T-helper 2 cell treated with Interferon-gamma antibody and Interleukin-4, amounts not matched to agents 100 ng/mL and 5 ng/mL, for 36 hours (primary cell): Measurements from ENCODE around the gene RBM12. TPM values are rescaled to one million over a fixed set of nuclear protein-coding genes. Genes with fewer than 3 reads are reported as not detected.
"Not testable (repeated sequence)": the region's sequence is repeated elsewhere in the genome, so short reads cannot be mapped to it uniquely, and the experiment has no call there.

Source experiments
- intact Hi-C: fragments of 100-400 bp; cut with micrococcal nuclease; formaldehyde crosslinking; loops from one replicate; pipeline ENCODE4 v1.15.1; 2023
- total RNA-seq: library from RNA; stranded (reverse); gene quantifications from 2 replicates; pipeline ENCODE4 v1.2.3, GENCODE V29; 2022

Gene RBM12
- total RNA-seq, result 130 TPM in 2 replicates

DNA sequence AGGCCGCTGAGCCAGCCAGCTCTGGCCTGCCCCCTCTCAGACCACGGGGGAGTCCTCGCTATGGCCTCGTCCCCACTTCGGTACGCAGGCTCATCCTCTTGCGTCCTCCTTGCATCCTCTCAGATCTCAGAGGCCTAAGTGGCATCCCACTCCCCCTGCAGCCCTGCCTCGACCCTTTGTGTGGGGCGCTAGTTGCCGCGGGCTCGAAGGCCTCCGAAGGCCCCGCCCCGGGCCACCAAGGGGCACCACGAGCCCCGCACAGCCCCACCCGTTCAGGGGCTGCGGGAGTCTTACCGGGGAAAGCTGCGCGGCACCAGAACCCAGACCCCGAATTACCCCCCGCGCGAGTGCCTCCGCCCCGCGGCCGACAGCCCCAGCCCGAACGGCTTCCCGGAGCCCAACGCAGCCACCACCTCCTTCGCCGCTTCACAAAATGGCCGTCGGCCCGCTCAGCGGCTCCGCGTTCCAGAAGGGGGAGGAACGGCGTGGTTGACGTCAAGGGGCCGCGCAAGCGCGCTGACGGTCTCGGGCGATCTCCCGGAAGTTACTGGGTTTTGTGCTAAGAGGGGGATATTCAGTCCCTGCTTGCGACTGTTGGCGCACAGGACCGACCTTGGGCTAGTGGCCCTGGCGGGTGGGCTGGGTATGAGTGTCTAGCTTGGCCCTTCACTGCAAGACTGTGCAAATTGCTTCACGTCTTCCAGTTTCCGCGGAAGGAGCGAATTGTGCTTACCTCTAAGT is at the start of gene RBM12, which contains the start of gene CPNE1:
TSS of gene RBM12 (minus strand) at position 435 of the 741 bp plus-strand sequence. CDS start 9,578 bp downstream, outside the sequence.
TSS of gene CPNE1 (minus strand) at position 435 of the 741 bp plus-strand sequence. CDS start 31,977 bp downstream, outside the sequence.
- intact Hi-C loops, result loop anchor here (1.0 to 2.0 kb wide), 6 partner anchors 35 to 290 kb away; partner anchors contain the start of genes NFS1, RBM39, ROMO1 and SCAND1

- intact Hi-C loops, result loop anchor here (10.0 kb wide), 1 partner anchor 171 kb away; no protein-coding TSS in a partner anchor
Observed at GRCh38 chr20:35714127-35714526, 49.4 kb upstream of the RBM12 start.

DNA sequence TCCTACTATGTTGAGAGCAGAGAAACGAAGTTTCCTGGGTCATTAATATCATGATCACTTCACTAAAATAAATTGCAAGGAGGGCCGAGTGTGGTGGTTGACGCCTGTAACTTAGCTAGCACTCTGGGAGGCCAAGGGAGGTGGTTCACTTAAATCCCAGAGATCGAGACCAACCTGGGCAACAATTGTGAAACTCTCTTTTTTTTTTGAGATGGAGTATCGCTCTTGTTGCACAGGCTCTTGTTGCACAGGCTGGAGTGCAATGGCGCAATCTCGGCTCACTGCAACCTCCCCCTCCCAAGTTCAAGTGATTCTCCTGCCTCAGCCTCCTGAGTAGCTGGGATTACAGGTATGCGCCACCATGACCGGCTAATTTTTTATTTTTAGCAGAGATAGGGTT is 48.4 kb upstream of the RBM12 start:
- intact Hi-C loops, result loop anchor here (10.0 kb wide), 1 partner anchor 172 kb away; no protein-coding TSS in a partner anchor

DNA sequence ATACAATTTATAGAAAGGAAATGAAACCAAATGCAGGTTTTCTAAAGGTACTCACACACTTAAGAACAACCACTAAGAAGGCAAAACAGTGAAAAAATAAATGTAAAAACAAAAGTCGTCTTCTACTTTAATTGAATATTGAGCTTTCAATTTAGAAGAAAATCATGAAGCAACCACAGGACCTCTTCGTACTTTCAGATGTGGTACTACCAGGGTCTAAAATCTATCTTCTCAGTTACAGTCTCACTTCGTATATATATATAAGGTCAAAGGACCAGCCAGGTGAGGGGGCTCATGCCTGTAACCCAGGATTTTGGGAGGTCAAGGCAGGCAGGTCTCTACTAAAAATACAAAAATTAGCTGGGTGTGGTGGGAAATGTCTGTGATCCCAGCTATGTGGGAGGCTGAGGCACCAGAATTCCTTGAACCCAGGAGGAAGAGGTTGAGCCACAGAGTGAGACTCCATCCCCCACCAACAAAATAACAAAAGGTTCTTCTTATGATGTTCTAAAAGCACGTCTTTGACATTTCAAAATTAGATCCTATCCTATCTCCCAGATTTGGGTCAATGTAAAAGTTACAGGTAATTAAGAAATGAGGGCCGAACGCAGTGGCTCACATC is 47.0 kb upstream of the RBM12 start:
- intact Hi-C loops, result loop anchor here (10.0 kb wide), 1 partner anchor 173 kb away; no protein-coding TSS in a partner anchor

DNA sequence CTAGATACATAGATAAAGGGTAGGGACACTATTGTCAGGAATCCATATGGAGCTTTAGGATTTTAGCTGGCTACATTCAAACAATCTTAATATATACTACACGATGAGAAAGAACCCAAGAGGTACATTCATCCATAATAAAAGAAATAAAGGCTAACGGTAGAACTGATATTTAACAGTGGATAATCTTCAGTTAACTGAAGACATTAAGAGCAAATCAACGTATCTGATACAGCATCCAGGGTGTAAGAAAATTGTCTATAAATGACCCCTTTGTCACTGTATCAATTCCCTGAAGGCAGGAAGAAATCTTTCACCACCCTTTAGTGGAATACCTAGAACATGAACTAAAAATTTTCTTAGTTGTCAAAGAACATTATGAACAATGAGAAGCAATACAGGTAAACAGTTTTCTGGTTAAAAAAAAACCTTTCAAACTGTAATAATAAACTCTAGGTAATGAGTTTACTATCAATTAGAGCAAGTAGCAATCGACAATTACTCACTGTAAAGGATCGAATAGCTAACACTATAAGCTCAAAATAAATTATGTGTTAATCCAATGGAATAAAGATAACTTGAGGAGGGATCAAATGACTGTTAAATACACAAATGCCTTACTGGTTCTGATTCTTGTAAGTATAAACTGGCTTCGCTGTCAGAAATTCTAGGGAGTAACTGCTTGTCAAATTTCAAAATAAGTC is 46.3 kb upstream of the RBM12 start:
- intact Hi-C loops, result loop anchor here (10.0 kb wide), 1 partner anchor 174 kb away; no protein-coding TSS in a partner anchor

DNA sequence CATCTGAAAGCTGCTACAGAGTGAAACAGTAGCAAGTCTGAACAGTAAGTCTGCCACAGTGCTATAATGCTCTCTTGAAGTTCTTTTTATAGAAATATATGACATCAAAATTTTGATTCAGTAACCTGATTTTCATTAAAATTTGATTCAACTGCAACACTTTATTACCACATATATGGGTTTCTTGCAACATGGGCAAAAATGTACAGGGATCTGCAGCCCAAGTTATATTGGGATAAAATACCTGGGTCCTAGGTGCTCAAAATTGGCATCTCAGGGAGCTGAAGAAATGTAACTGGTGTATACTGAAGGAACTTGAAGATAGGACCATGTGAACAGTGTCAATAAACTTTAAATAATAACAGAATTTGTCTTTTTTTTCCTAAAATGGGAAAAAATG is 45.3 kb upstream of the RBM12 start:
- intact Hi-C loops, result loop anchor here (10.0 kb wide), 1 partner anchor 175 kb away; no protein-coding TSS in a partner anchor

- intact Hi-C loops, result no loop called here
Observed at GRCh38 chr20:35709259-35709658, 44.6 kb upstream of the RBM12 start.

DNA sequence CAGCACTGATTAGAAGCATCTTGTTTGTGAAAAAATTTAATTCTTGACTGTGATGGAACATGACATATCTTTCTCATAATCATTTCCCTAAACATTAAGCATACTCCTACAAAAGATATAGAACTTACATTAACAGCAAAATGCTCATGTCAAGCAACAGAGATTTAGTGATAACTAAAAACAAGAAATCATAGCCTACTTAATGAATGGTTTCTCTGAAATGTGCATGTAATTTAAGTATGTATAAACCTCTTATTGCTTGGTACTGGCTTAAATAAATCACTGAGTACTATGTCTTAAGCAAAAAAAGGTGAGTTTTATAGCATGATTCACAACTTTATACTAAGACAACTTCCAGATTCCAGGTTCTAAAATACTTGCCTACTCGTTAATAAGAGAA is 43.8 kb upstream of the RBM12 start:
- intact Hi-C loops, result no loop called here

GRCh38 chr20:35706591-35707529 is 42.2 kb upstream of the RBM12 start:
- intact Hi-C loops, result not testable (repeated sequence)

DNA sequence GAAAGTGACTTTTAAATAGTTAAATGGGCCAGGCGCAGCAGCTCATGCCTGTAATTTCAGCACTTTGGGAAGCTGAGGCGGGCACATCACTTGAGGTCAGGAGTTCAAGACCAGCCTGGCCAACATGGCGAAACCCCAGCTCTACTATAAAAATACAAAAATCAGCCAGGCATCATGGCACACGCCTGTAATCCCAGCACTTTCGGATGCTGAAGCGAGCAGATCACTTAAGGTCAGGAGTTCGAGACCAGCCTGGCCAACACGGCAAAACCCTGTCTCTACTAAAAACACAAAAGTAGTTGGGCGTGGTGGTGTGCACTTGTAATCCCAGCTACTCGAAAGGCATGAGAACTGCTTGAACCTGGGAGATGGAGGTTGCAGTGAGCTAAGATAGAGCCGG is 41.2 kb upstream of the RBM12 start:
- intact Hi-C loops, result not testable (repeated sequence)

DNA sequence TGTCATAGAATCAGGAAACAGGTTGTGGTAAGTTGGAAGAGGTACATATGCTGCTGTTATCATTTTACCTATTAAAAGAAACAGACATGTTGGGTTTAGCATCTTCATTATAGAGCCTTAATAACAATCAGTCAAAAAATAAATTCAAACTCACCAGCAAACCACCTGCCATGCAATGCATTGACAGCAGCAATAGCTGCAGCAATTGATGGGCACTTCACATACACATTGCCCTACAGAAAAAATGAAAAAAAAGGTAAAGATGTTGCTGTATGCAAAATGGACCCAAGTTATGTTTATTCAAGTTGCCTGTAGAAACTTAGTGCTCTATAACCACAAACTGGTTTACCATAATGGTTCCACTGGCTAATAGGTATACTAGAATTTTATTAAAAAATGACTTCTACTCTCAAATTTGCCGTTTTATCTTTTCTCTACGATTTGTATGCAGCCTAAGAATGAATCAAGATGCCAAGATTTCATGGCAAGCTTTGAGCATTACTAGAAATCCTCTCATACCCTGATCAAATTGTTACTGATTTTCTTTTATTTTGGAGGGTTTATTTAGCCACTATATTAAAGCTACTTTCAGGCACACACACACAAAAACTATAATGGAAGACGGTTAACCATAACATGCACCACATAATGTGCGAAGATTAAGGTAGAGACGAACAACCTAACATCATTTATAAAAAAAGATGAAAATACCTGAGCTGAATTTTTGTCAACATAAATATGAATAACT is 40.0 kb upstream of the RBM12 start:
- intact Hi-C loops, result no loop called here

GRCh38 chr20:35702824-35703695 is 38.4 kb upstream of the RBM12 start:
- intact Hi-C loops, result no loop called here

GRCh38 chr20:35702051-35702823 is 37.5 kb upstream of the RBM12 start:
- intact Hi-C loops, result no loop called here

GRCh38 chr20:35700625-35701148 is 36.0 kb upstream of the RBM12 start:
- intact Hi-C loops, result no loop called here

- intact Hi-C loops, result loop anchor here (1.0 to 2.0 kb wide), 4 partner anchors 36 to 245 kb away; partner anchors contain the start of genes CEP250, CPNE1, RBM12 and RBM39
Observed at GRCh38 chr20:35699957-35700624, 35.4 kb upstream of the RBM12 start.

GRCh38 chr20:35699127-35699956 is 34.6 kb upstream of the RBM12 start, which contains the start of the genes NFS1 and ROMO1:
TSS of gene NFS1 (minus strand) at chr20:35699352. CDS start at chr20:35699288, 64 bp downstream.
TSS of gene ROMO1 (plus strand) at chr20:35699405. CDS start at chr20:35699633, 228 bp downstream.
- intact Hi-C loops, result loop anchor here (1.0 to 2.0 kb wide), 4 partner anchors 35 to 245 kb away; partner anchors contain the start of genes CEP250, CPNE1, RBM12 and RBM39
